Adrenal gland (tissue), 12 donors: ENCODE measurements around the gene INCA1. TPM values are rescaled to one million over a fixed set of nuclear protein-coding genes. Genes with fewer than 3 reads are reported as not detected.

ENCODE experiments used
- DNase-seq, 7 donors: peaks; one replicate each; pipeline ENCODE4 v3.0.0-alpha.2; 2019 to 2020
- H3K27ac ChIP-seq, 5 donors: fragments of 200-600 bp; sonication (generic) in 4 of 5; 1 replicate in 3 of 5; 2 replicates in 2 of 5; pipeline versions ENCODE4 v1.5.1 to v1.8.0; 2016 to 2020; ENCODE audit warnings: mild to moderate bottlenecking in 1 of 5
- H3K27me3 ChIP-seq: fragments of 200-600 bp; 2 replicates; pipeline ENCODE4 v1.8.0; 2021
- H3K36me3 ChIP-seq, 2 donors: fragments of 200-600 bp; replicated peaks in 1 of 2; 1 replicate in 1 of 2; 2 replicates in 1 of 2; pipeline versions ENCODE4 v1.5.1 to v1.8.0; 2018 to 2022
- H3K4me1 ChIP-seq, 2 donors: fragments of 200-600 bp; replicated peaks in 1 of 2; 1 replicate in 1 of 2; 2 replicates in 1 of 2; pipeline versions ENCODE4 v1.5.1 to v1.8.0; 2018 to 2021
- H3K4me3 ChIP-seq, 4 donors: fragments of 200-600 bp; sonication (generic) in 3 of 4; one replicate each; pipeline ENCODE4 v1.5.1; 2016 to 2018
- H3K9me3 ChIP-seq, 3 donors: fragments of 200-600 bp; sonication (generic) in 1 of 3; replicated peaks in 1 of 3; 1 replicate in 2 of 3; 2 replicates in 1 of 3; pipeline versions ENCODE4 v1.5.1 to v1.8.0; 2016 to 2021
- POLR2A ChIP-seq, 2 donors: fragments of 450-650 bp; IDR thresholded peaks; one replicate each; pipeline ENCODE4 v1.6.1; 2017; ENCODE audit warnings: antibody characterized with exemption in 2 of 2, mild to moderate bottlenecking in 2 of 2, moderate library complexity in 1 of 2
- WGBS, 4 donors: extraction: QIAGEN DNeasy Blood & Tissue Kit in 2 of 4; methylation state at CpG; one replicate each; pipeline versions ENCODE4 v1.1.5 to v1.1.7; 2013 to 2017; 5-methylcytosine and 5-hydroxymethylcytosine counted together
- intact Hi-C, 2 donors: fragments of 100-400 bp; cut with DNase I; formaldehyde crosslinking; loops; one replicate each; pipeline versions ENCODE4 v1.14.1 to v1.15.0; 2022 to 2023
- polyA plus RNA-seq, 3 donors: library from polyadenylated mRNA; stranded (reverse); fragments of 200-250 nt in 2 of 3; fragments of 350-450 nt in 1 of 3; fragmentation: Illumina TruSeq in 1 of 3; extraction: RNeasy Lipid Tissue Mini Kit (QIAGEN cat#74804) in 1 of 3; gene quantifications; one replicate each; pipeline ENCODE4 v1.2.3, GENCODE V29; 2013 to 2014
- total RNA-seq, 9 donors: library from RNA; depleted of rRNA in 4 of 9; stranded (reverse); fragments of >200 nt in 4 of 9; fragments of 120-200 nt in 1 of 9; fragmentation: NEBNext Ultra II Directional in 1 of 9; extraction: Animal tissue kit (Norgen Biotek cat#: 25700) in 1 of 9; gene quantifications; one replicate each; pipeline versions ENCODE4 v1.1.0 to v1.2.4, GENCODE V29; 2013 to 2023
- TF ChIP-seq, protein P1 (sequence below), 6 experiments: fragments of 450-650 bp in 4 of 6; fragments of 200-600 bp in 2 of 6; sonication (generic) in 1 of 6; IDR thresholded peaks; 1 replicate in 5 of 6; 2 replicates in 1 of 6; pipeline versions ENCODE4 v1.5.1 to v1.8.0; 2016 to 2021; ENCODE audit warnings: antibody characterized with exemption in 6 of 6, mild to moderate bottlenecking in 2 of 6, moderate library complexity in 1 of 6
- donor health status: healthy with polysubstance abuse.
- donor health status: Bipolar disorder and iron deficiency.
- donor health status: DM: yes; HTN: yes; CAD: no.
- donor health status: DM: no; HTN: no; CAD: no.
- donor health status: DM: no; HTN: no; CAD: no.
- donor health status: DM: yes; HTN: yes; CAD: no.

Gene INCA1
- total and polyA plus RNA-seq, 12 donors: 0.44 to 6.2 (median 1.3) TPM; not detected in 2

DNA sequence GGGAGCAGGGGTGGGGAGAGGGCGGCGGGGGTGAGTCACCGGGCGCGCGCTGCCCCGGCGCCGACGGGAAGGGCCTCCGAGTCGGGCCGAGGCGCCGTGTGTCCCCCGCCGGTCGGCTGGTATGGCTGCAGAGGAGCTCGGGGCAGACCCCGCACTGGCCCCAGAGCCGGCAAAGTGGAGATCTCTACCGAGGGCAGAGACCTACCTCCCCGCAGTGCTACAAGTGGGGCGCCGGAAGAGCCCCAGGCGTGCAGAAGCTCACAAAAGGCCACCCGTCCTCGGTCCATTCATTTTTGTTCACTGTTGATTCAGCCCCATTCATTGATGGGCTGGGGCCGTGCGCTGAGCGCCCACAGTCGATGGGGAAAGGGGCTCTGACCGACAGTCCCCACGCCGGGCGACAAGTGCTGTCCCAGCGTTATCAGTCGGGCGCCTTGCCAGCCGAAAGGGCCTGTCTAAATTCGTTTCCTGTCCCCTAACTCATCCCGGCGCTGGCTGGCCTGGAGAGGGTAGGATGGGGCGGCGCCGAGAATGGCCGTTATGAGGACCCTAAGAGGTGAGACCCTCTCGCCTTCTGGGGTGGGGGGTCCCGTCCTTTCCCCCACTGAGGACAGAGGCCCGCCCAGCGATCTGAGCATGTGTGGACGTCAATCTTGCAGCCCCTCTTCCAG lies 47.1 kb downstream of the INCA1 start:
- H3K36me3 ChIP-seq: peaks cover 0 to 16% of the 10 kb centered on the region in 2 donors
- DNase-seq: peak; percentile 59 to 87 (median 81)
- peak overlapping the region in 4 of 5 donors; percentile 92 to 99 (median 98) for H3K27ac ChIP-seq
- TF ChIP-seq, protein P1, sequence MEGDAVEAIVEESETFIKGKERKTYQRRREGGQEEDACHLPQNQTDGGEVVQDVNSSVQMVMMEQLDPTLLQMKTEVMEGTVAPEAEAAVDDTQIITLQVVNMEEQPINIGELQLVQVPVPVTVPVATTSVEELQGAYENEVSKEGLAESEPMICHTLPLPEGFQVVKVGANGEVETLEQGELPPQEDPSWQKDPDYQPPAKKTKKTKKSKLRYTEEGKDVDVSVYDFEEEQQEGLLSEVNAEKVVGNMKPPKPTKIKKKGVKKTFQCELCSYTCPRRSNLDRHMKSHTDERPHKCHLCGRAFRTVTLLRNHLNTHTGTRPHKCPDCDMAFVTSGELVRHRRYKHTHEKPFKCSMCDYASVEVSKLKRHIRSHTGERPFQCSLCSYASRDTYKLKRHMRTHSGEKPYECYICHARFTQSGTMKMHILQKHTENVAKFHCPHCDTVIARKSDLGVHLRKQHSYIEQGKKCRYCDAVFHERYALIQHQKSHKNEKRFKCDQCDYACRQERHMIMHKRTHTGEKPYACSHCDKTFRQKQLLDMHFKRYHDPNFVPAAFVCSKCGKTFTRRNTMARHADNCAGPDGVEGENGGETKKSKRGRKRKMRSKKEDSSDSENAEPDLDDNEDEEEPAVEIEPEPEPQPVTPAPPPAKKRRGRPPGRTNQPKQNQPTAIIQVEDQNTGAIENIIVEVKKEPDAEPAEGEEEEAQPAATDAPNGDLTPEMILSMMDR (IDR thresholded peaks at IDR 0.05): no peak
- TF ChIP-seq POLR2A (IDR thresholded peaks at IDR 0.05): peak; percentile 22 to 39
- H3K4me3 ChIP-seq: peak overlapping the region in 2 of 4 donors; percentile 85 to 98
- 0 to 12% (median 6%) methylated on average over 9 to 52 of the region's 52 CpGs for WGBS, 4 donors
- intact Hi-C loops: no loop called here
- H3K27me3 ChIP-seq: no peaks in the 10 kb centered on the region
- H3K9me3 ChIP-seq: no peaks in the 10 kb centered on the region
- peaks cover 24 to 31% of the 10 kb centered on the region in 2 donors for H3K4me1 ChIP-seq

DNA sequence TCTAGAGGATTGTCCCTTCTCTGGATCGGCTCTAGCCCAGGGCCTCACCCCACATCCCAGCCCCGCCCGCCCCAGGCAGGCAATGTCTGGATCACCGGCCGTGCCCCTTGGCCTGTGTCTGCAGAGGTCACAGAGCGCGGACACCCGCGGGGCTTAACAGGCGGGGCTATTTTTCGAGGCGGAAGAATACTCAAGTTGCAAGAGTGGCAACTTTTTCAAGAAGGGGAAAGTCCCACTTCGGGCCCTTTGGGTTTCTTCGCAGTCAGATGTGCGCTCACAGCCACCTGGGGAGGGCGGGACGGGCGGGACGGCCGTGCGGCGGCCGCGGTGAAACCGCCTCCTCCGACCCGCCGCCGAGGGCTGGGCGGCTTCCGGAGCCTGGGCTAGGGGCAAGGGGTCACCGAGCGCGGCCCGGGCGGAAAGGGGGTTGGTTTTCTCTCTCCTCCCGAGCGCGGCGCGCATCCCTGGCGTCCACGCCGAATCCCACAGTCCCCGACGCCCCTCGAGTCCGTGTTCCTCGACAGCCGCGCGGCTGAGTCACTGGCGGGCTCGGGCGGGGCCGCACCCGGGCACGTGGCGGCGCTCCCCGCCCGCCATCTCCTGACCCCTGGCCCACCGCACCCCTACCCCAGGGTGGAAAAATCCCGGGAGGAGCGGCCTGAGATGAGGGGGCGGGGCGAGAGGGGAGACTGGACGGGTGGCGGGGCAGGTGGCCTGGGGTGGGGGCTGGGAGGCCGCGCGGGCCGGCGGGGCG lies 47.8 kb downstream of the INCA1 start:
- intact Hi-C loops: no loop called here
- no peaks in the 10 kb centered on the region for H3K9me3 ChIP-seq
- 0 to 2% (median 1%) methylated on average over 3 to 75 of the region's 75 CpGs for WGBS, 4 donors
- peaks cover 0 to 23% of the 10 kb centered on the region in 2 donors for H3K36me3 ChIP-seq
- TF ChIP-seq POLR2A (IDR thresholded peaks at IDR 0.05): peak in 1 of 2 donors; percentile 37
- TF ChIP-seq, protein P1 (IDR thresholded peaks at IDR 0.05): no peak
- no peaks in the 10 kb centered on the region for H3K27me3 ChIP-seq
- peak overlapping the region; percentile 83 to 99 (median 96) for H3K27ac ChIP-seq
- peak overlapping the region in 2 of 4 donors; percentile 85 to 98 for H3K4me3 ChIP-seq
- peak; percentile 76 to 84 (median 82) for DNase-seq
- peaks cover 30 to 38% of the 10 kb centered on the region in 2 donors for H3K4me1 ChIP-seq

DNA sequence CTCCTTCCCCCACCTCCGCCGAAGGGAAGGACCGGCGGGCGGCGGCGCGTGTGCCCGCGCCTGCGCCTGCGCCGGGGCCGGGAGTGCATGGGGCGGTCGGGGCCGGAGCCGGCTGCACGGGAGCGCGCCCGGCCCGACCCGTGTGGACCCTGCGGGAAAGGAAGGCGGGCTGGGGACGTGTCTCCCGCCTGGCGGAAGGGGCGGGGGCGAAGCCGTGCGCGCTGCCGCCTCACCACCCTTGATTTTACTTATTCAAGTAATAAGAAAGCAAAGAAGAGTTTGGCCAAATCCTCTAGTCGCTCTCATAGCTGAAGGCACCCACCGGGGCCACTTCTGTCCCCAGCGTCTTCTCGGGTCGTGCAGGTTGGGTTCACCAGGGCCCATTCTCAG lies 48.4 kb downstream of the INCA1 start:
- 0 to 1% (median 0%) methylated on average over 2 to 40 of the region's 40 CpGs for WGBS, 4 donors
- peaks cover 30 to 39% of the 10 kb centered on the region in 2 donors for H3K4me1 ChIP-seq
- peak; percentile 43 to 62 for TF ChIP-seq POLR2A (IDR thresholded peaks at IDR 0.05)
- TF ChIP-seq, protein P1 (IDR thresholded peaks at IDR 0.05): no peak
- peak; percentile 81 to 85 (median 82) for DNase-seq
- peak overlapping the region in 2 of 4 donors; percentile 85 to 98 for H3K4me3 ChIP-seq
- H3K9me3 ChIP-seq: no peaks in the 10 kb centered on the region
- H3K27me3 ChIP-seq: no peaks in the 10 kb centered on the region
- intact Hi-C loops: no loop called here
- H3K27ac ChIP-seq: peak overlapping the region; percentile 83 to 99 (median 96)
- peaks cover 0 to 29% of the 10 kb centered on the region in 2 donors for H3K36me3 ChIP-seq
